ENCODE results near the gene TRAF7. TPM values are rescaled to one million over a fixed set of nuclear protein-coding genes. Genes with fewer than 3 reads are reported as not detected.

The TRAF7 gene
- total RNA-seq, 1 donor from 2014 or later = 78.1 TPM

DNA sequence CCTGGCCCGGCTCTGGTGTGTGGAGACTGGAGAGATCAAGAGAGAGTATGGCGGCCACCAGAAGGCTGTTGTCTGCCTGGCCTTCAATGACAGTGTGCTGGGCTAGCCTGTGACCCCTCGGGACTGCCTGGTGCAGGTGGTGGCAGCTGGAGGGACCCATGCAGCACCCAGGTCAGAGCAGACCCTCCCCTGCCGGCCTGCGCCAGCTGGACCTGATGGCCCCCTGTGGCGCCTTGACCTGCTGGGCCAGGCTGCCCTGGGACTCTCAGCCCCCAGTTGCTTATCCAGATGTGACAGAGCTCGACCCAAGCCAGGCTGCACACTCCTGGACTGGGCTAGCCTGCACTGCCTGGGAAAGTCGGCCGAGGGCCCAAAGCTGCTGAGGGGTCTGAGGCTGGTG, 53.2 kb downstream of the TRAF7 start:
- no peaks in the 10 kb centered on the region for H3K27me3 Mint-ChIP-seq (ENCODE audit: unreplicated experiment)
- TF ChIP-seq, protein P1, sequence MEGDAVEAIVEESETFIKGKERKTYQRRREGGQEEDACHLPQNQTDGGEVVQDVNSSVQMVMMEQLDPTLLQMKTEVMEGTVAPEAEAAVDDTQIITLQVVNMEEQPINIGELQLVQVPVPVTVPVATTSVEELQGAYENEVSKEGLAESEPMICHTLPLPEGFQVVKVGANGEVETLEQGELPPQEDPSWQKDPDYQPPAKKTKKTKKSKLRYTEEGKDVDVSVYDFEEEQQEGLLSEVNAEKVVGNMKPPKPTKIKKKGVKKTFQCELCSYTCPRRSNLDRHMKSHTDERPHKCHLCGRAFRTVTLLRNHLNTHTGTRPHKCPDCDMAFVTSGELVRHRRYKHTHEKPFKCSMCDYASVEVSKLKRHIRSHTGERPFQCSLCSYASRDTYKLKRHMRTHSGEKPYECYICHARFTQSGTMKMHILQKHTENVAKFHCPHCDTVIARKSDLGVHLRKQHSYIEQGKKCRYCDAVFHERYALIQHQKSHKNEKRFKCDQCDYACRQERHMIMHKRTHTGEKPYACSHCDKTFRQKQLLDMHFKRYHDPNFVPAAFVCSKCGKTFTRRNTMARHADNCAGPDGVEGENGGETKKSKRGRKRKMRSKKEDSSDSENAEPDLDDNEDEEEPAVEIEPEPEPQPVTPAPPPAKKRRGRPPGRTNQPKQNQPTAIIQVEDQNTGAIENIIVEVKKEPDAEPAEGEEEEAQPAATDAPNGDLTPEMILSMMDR (IDR thresholded peaks at IDR 0.05) = no peak
- DNase-seq (ENCODE audit: extremely low spot score, unreplicated experiment) = peak; percentile 82
- no peaks in the 10 kb centered on the region for H3K9me3 Mint-ChIP-seq (ENCODE audit: unreplicated experiment)
- H3K4me3 Mint-ChIP-seq (ENCODE audit: unreplicated experiment) = no peak overlapping the region
- H3K4me1 Mint-ChIP-seq (ENCODE audit: unreplicated experiment) = peaks cover 39% of the 10 kb centered on the region
- no peak overlapping the region for H3K27ac Mint-ChIP-seq (ENCODE audit: unreplicated experiment)
- peaks cover 9% of the 10 kb centered on the region for H3K36me3 Mint-ChIP-seq (ENCODE audit: unreplicated experiment)

DNA sequence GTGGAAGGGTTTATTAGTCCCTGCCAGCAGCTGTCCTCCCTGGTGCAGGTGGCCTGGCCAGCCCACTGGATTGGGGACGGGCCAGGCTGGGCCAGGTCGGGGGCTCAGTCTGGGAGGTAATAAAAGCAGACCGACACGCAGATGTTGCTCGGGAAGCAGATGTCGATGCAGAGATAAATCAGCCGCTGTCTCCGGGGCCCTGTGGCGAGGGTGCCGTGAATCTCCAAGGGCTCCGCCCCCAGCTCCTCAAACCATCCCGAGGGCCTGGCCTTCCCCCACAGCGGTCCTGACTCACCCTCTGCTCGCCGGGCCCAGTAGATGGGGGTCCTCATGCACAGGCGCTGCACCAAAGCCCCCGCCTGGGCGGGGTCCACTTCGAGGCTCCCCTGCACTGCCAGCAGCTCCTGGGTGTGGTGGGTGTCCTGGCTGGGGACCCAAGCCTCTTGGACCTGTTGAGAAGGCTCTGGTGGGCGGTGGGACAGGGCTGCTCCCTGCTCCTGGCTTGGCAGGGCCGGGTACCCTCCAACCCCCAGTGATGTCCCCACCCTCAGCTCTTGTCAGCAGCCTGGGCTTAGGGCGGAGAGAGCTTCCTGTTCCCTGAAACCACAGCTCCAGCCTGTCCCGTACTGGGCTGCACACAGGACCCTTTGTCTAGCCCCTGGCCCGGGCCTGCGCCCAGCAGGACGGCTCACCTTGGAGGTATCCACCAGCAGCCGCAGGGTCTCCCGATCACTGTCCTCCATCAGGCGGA, 53.9 kb downstream of the TRAF7 start:
- Mint-ChIP-seq H3K27ac (ENCODE audit: unreplicated experiment) (no peak overlapping the region), H3K27me3 (ENCODE audit: unreplicated experiment) (no peaks in the 10 kb centered on the region), H3K4me1 (ENCODE audit: unreplicated experiment) (peaks cover 38% of the 10 kb centered on the region), H3K9me3 (ENCODE audit: unreplicated experiment) (no peaks in the 10 kb centered on the region), H3K4me3 (ENCODE audit: unreplicated experiment) (no peak overlapping the region), H3K36me3 (ENCODE audit: unreplicated experiment) (peaks cover 9% of the 10 kb centered on the region)
- DNase-seq (ENCODE audit: extremely low spot score, unreplicated experiment) = peak; percentile 83
- TF ChIP-seq, protein P1 (IDR thresholded peaks at IDR 0.05) = no peak

DNA sequence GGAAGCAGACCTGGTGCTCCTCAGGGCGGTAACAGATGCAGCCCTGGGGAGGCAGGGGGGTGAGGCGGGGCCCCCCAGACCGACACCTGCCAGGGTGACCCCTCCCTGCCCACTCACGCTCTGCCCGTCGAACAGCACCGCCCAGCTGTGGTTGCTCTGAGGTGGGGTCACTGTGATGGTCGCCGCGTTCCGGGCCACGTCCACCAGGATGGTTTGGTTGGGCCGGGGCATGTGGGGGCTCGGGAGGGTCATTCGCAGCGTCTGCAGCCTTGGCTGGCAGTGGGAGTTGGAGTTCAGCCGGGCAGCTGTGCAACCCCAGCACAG, 54.4 kb downstream of the TRAF7 start:
- DNase-seq (ENCODE audit: extremely low spot score, unreplicated experiment) = no peak
- Mint-ChIP-seq H3K9me3 (ENCODE audit: unreplicated experiment) (no peaks in the 10 kb centered on the region), H3K4me1 (ENCODE audit: unreplicated experiment) (peaks cover 34% of the 10 kb centered on the region), H3K27me3 (ENCODE audit: unreplicated experiment) (no peaks in the 10 kb centered on the region), H3K27ac (ENCODE audit: unreplicated experiment) (no peak overlapping the region), H3K4me3 (ENCODE audit: unreplicated experiment) (no peak overlapping the region), H3K36me3 (ENCODE audit: unreplicated experiment) (peaks cover 9% of the 10 kb centered on the region)
- TF ChIP-seq, protein P1 (IDR thresholded peaks at IDR 0.05) = no peak

DNA sequence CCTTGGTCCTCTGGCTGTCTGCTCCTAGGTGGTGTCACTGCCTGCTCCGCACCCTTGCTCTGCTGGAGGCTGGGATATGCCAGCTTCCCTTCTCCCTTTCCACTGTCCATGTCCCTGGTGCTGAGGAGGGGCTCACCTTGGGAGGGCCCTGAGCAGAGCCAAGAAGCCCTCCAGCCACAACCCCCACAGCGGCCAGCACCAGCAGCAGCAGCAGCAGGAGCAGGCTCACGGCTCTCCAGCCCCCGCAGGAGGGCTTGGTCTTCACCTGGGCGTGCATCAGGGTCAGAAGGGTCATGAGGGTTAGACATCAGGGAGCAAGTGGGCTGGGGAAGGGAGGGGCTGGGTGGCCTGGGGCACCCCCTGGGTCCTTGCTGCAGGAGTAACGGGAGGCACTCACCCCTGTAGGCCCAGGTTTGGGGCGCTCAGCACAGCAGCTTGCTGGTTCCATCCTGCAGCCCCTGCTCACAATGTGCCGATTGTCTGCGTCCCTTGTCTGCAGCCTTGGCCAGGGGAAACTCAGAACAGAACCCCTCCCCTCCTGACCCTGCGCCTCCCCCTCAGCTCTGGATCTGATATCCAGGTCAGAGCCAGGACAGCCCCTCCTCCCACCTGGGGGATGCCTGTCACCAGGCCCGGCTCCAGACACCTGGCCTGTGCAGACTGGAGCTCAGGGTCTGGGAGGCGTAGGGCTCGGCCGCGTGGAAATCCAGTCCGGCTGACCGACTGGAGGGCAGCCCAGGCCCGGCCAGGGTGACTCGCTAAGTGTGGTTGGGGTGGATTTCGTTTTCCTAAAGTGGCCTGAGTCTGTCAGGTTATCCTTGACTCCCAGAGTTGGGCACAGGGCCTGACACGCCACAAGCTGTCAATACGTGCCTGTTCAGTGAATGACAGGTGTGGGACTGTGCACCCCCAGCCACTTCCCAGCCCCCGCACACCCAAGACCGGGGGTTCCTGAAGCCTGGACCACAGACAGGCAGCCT, 55.1 kb downstream of the TRAF7 start, which contains the start of gene BRICD5:
BRICD5 (minus strand) TSS at position 478 of the 980 bp plus-strand sequence; CDS start at position 448, 30 bp downstream.
- Mint-ChIP-seq H3K27me3 (ENCODE audit: unreplicated experiment) (no peaks in the 10 kb centered on the region), H3K27ac (ENCODE audit: unreplicated experiment) (no peak within 1 kb of the TSS), H3K9me3 (ENCODE audit: unreplicated experiment) (no peaks in the 10 kb centered on the region), H3K4me1 (ENCODE audit: unreplicated experiment) (peaks cover 34% of the 10 kb centered on the region), H3K4me3 (ENCODE audit: unreplicated experiment) (no peak within 1 kb of the TSS), H3K36me3 (ENCODE audit: unreplicated experiment) (peaks cover 9% of the 10 kb centered on the region)
- TF ChIP-seq, protein P1 (IDR thresholded peaks at IDR 0.05) = no peak
- DNase-seq (ENCODE audit: extremely low spot score, unreplicated experiment) = no peak

DNA sequence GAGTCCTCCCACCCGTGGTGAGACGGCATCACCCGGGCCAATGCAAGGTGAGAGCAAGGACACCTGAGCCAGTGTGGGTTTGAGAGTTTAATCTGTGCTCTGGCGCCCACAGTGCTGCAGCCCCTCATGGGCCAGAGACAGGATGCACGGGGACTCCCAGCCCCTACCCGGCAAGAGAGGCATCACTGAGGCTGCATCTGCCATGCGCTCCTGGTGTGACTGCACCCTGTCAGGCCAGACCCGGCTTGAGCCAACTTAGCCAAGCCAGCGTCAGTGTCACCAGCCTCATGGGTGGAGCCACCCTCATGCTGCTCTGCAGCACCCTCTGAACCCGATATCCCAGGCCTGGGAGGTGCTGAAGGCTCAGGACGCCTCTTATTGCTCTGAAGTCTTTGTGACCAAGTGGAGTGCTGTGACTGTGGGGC, 56.4 kb downstream of the TRAF7 start:
- peaks cover 9% of the 10 kb centered on the region for H3K36me3 Mint-ChIP-seq (ENCODE audit: unreplicated experiment)
- H3K4me3 Mint-ChIP-seq (ENCODE audit: unreplicated experiment) = peak overlapping the region; percentile 42
- TF ChIP-seq, protein P1 (IDR thresholded peaks at IDR 0.05) = no peak
- no peaks in the 10 kb centered on the region for H3K9me3 Mint-ChIP-seq (ENCODE audit: unreplicated experiment)
- H3K27ac Mint-ChIP-seq (ENCODE audit: unreplicated experiment) = peak overlapping the region; percentile 7
- peaks cover 26% of the 10 kb centered on the region for H3K4me1 Mint-ChIP-seq (ENCODE audit: unreplicated experiment)
- DNase-seq (ENCODE audit: extremely low spot score, unreplicated experiment) = no peak
- H3K27me3 Mint-ChIP-seq (ENCODE audit: unreplicated experiment) = no peaks in the 10 kb centered on the region

Data from osteocyte (in vitro differentiated cells).